Activated T-cell treated with anti-CD3 and anti-CD28 coated beads, Interleukin-2, amount 50 U/mL, for 4 hours (primary cell): ENCODE results near the gene FCGR3B. TPM values are rescaled to one million over a fixed set of nuclear protein-coding genes. Genes with fewer than 3 reads are reported as not detected.
"Not testable (repeated sequence)": the region's sequence is repeated elsewhere in the genome, so short reads cannot be mapped to it uniquely, and the experiment has no call there.

ENCODE experiments used
- ATAC-seq, 2 donors: fragments of 200-7000 bp; cut with Tn5 transposase; one replicate each; pipeline ENCODE4 v1.10.0; 2021
- DNase-seq: peaks from one replicate; pipeline ENCODE4 v3.0.0-alpha.2; 2020
- H3K27me3 Mint-ChIP-seq: one replicate; pipeline ENCODE4 v1.8.0; 2021; ENCODE audit warnings: low read depth, mixed read lengths
- H3K36me3 Mint-ChIP-seq: one replicate; pipeline ENCODE4 v1.8.0; 2022; ENCODE audit warnings: mixed read lengths; ENCODE audit not compliant: insufficient read depth
- H3K4me1 Mint-ChIP-seq: one replicate; pipeline ENCODE4 v1.8.0; 2021; ENCODE audit warnings: low read depth, mixed read lengths
- H3K4me3 Mint-ChIP-seq: one replicate; pipeline ENCODE4 v1.8.0; 2021; ENCODE audit warnings: mild to moderate bottlenecking, moderate library complexity, mixed read lengths
- H3K9me3 Mint-ChIP-seq: one replicate; pipeline ENCODE4 v1.8.0; 2021; ENCODE audit warnings: mixed read lengths
- total RNA-seq, 3 donors: library from RNA; stranded (reverse); gene quantifications; one replicate each; pipeline ENCODE4 v1.2.1, GENCODE V29; 2021

FCGR3B gene
- total RNA-seq, 3 donors from 2014 or later = not detected

- not testable (repeated sequence) for H3K36me3 Mint-ChIP-seq, ATAC-seq, H3K27me3 Mint-ChIP-seq, H3K9me3 Mint-ChIP-seq, H3K4me3 Mint-ChIP-seq, H3K4me1 Mint-ChIP-seq, DNase-seq
These were observed 33.9 kb downstream of the FCGR3B start for GRCh38 chr1:161597077-161597476.

DNA sequence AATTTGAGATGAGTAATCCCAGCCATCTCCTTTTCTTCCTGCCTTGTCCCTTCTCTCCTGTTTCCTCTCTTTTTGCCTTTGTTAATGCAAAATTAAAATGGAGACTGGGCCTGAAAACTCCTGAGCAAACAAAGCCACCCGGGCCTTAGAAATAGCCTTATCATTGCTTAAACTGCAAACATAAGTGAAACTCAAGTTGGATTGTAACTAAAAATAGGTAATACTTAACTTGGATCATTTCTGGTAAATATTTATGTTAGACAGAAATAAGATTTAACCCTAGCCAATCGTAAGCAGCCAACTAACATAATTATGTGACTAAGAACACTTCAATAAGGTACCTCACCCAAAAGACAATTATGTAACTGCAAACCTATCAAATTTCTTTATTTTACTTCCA is 35.4 kb downstream of the FCGR3B start:
- not testable (repeated sequence) for H3K4me3 Mint-ChIP-seq, DNase-seq, ATAC-seq, H3K36me3 Mint-ChIP-seq, H3K27me3 Mint-ChIP-seq, H3K4me1 Mint-ChIP-seq, H3K9me3 Mint-ChIP-seq

DNA sequence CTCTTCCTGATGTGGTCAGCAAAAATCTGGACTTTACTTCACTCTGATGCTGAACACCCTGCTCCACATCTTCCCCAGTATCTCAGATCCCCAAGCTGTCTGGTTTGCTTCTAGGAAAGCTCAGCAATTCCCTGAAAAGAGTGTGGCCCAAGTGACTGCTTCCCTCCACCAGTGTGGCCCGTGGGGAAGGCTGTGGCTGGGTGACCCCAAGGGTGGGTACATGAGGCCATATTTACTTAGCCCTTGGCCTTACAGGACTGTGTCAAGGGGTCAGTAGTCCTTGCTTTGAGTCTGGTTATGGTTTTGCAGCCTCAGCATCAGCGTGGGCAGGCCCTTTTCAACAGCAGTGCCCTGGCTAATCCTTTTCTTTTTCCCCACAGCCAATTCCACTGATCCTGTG is 35.8 kb downstream of the FCGR3B start:
- not testable (repeated sequence) for H3K36me3 Mint-ChIP-seq, ATAC-seq, H3K9me3 Mint-ChIP-seq, DNase-seq, H3K27me3 Mint-ChIP-seq, H3K4me3 Mint-ChIP-seq, H3K4me1 Mint-ChIP-seq

DNA sequence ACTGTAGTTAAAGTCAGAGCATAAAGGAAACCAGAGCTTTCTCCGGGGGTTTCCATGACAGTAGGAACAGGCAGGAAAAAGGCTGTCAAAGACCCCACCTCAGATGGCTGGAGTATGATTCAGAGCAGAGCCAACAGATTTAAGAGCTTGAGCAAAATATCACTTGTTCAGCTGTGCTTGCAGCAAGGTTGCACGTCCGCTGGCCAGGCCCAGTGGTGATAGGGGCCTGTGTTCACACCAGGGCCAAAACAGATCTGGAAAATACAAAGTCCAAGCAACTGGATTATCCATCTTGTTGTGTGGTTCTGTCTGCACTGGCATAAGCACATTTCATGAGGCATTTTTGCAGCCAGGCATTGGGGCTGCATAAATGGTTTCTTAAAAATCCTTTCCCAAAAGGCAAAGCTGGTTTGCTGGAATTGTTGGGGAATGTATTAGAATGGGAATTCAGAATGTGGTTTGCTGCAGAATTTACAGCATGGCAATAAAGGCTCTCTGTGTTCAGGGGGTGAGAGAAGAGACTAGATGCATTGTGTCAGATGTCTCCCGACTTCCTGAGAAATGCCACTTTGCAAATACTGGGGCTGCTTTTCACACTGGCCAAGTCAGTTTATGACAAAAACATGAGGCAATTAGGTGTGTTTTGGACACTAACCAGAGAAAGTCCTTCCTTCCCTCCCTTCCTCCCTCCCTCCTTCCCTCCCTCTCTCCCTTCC is 36.5 kb downstream of the FCGR3B start:
- not testable (repeated sequence) for H3K4me3 Mint-ChIP-seq, DNase-seq, H3K4me1 Mint-ChIP-seq, ATAC-seq, H3K9me3 Mint-ChIP-seq, H3K27me3 Mint-ChIP-seq, H3K36me3 Mint-ChIP-seq

DNA sequence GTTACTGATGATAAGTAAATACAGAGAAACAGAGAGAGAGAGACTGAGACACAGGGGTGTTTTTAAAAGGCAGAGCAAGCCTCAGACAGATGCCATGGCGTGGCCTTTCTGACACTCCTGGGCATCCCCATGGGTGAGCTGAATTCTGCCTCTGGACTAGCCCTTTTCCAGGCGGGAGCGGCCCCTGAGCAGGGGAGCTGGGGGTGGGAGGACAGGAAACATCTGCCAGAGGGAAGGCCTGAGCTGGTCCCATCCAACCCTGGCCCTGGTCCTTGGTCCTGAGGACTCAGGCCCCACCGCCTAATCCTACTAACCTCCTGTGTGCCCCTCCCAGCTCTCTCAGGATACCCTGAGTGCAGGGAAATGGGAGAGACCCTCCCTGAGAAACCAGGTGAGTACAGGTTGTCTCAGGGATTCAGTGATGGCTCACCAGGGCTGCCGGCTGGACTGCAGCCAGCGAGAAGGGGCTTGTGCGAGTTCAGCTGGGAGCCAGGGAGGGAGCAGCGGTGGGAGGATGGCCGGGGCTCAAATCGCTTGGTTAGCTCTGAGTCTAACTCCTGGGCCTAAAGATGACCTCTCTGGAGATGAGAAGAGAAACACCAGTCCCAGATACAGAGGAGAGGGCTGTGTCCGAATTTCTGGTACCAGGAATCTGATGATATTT is 37.8 kb downstream of the FCGR3B start:
- not testable (repeated sequence) for H3K36me3 Mint-ChIP-seq, ATAC-seq, H3K9me3 Mint-ChIP-seq

DNA sequence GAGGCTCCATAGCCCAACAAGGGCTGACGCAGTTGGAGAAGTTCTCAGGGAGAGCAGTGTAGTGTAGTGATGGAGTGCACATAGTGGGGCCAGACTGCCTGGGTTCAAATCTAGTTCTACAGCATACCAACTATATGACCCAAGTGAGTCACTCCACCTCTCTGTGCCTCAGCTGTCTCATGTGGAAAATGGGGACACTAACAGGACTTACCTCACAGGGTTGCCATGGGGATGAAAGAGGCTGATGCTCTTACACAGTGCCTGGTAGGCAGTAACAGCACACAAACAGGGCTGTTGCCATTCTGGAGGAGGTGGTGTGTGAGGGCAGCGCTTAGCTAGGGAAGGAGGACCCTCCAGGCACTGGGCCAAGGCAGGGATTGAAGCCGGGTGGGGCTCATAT is 38.4 kb downstream of the FCGR3B start:
- ATAC-seq, H3K4me1 Mint-ChIP-seq, H3K27me3 Mint-ChIP-seq, H3K36me3 Mint-ChIP-seq, H3K9me3 Mint-ChIP-seq, DNase-seq, H3K4me3 Mint-ChIP-seq: not testable (repeated sequence)

More for the DNA sequence above, 37.8 kb downstream of the FCGR3B start:
- H3K4me3 Mint-ChIP-seq, H3K4me1 Mint-ChIP-seq, DNase-seq, H3K27me3 Mint-ChIP-seq: not testable (repeated sequence)

DNA sequence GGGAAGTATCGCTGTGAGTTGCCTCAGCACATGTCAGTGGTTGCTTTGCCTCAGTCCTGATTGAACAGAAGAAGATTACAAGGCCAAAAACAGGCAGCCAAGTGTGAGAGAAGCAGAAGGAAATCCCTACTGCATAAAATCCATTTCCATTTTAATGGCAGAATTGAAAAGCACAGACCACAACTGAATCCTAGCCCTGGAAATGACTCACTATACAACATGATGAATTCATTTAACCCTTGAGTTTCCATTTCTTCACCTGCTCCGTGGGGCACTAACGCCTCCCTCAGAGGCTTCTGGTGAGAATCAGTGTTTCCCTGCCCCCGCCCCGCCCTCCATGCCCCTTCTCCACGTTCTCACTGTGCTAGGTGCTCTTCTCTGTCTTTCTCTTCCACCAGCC is 41.1 kb downstream of the FCGR3B start:
- not testable (repeated sequence) for H3K27me3 Mint-ChIP-seq, H3K36me3 Mint-ChIP-seq, H3K9me3 Mint-ChIP-seq, ATAC-seq, H3K4me1 Mint-ChIP-seq, H3K4me3 Mint-ChIP-seq, DNase-seq

- DNase-seq, H3K9me3 Mint-ChIP-seq, H3K4me1 Mint-ChIP-seq, ATAC-seq, H3K4me3 Mint-ChIP-seq, H3K27me3 Mint-ChIP-seq, H3K36me3 Mint-ChIP-seq: not testable (repeated sequence)
These were observed 41.6 kb downstream of the FCGR3B start for GRCh38 chr1:161589365-161589764.

- not testable (repeated sequence) for H3K4me1 Mint-ChIP-seq, ATAC-seq
These were observed 42.4 kb downstream of the FCGR3B start for GRCh38 chr1:161588596-161588995.

DNA sequence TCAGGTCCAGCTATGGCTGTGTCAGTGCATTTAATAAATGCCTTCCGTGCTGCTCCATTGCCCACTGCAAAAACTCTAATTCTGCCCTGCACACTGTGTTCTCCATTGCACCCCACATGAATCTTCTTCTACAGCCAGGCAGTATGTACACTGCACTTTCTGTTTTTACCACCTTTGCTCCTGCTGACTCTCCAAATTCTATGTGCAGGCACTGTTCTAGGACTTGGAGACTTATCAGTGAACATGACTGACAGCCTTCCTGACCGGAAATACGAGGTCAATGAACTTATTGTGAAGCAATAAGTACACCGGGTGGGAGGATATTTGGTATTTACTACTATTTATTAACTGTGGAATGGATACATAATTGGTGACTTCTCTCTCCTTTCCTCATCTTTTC is 48.1 kb downstream of the FCGR3B start:
- not testable (repeated sequence) for H3K9me3 Mint-ChIP-seq, H3K36me3 Mint-ChIP-seq, DNase-seq, ATAC-seq, H3K27me3 Mint-ChIP-seq, H3K4me3 Mint-ChIP-seq, H3K4me1 Mint-ChIP-seq

More at GRCh38 chr1:161588596-161588995, 42.4 kb downstream of the FCGR3B start:
- not testable (repeated sequence) for DNase-seq, H3K36me3 Mint-ChIP-seq, H3K27me3 Mint-ChIP-seq, H3K9me3 Mint-ChIP-seq, H3K4me3 Mint-ChIP-seq

- H3K36me3 Mint-ChIP-seq, H3K4me1 Mint-ChIP-seq, H3K4me3 Mint-ChIP-seq, ATAC-seq, H3K27me3 Mint-ChIP-seq, DNase-seq, H3K9me3 Mint-ChIP-seq: not testable (repeated sequence)
These were observed 50.0 kb downstream of the FCGR3B start for GRCh38 chr1:161580879-161581537.

GRCh38 chr1:161579856-161580507 is 51.0 kb downstream of the FCGR3B start:
- H3K9me3 Mint-ChIP-seq, ATAC-seq, H3K4me1 Mint-ChIP-seq, H3K27me3 Mint-ChIP-seq, DNase-seq, H3K36me3 Mint-ChIP-seq, H3K4me3 Mint-ChIP-seq: not testable (repeated sequence)

DNA sequence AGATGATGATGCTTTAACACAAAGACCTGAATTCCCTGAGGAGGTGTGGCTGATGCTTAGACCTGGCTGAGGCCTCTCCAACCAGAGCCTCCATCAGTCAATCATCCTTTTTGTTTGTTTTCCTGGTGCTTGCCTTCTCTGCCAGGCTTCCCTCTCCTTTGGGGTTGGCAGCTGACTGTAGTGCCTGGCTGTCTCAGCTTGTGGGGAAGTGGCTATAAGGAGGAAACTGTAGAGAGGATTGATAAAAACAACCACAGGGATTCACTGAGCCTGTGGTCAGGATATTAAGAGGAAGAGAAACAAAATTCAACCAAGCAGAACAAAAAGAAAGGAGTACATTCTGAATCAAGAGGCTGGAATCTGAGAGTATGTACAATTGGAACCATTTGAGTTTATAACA is 54.3 kb downstream of the FCGR3B start:
- H3K4me1 Mint-ChIP-seq = not testable (repeated sequence)

More for the DNA sequence above, 54.3 kb downstream of the FCGR3B start:
- not testable (repeated sequence) for H3K27me3 Mint-ChIP-seq, H3K36me3 Mint-ChIP-seq, DNase-seq, H3K9me3 Mint-ChIP-seq, H3K4me3 Mint-ChIP-seq, ATAC-seq
